Measurements from ENCODE around the gene EHMT1. TPM values are rescaled to one million over a fixed set of nuclear protein-coding genes. Genes with fewer than 3 reads are reported as not detected.

The EHMT1 gene
- total RNA-seq, 4 donors from 2014 or later = 77.1 to 149 (median 86.6) TPM

DNA sequence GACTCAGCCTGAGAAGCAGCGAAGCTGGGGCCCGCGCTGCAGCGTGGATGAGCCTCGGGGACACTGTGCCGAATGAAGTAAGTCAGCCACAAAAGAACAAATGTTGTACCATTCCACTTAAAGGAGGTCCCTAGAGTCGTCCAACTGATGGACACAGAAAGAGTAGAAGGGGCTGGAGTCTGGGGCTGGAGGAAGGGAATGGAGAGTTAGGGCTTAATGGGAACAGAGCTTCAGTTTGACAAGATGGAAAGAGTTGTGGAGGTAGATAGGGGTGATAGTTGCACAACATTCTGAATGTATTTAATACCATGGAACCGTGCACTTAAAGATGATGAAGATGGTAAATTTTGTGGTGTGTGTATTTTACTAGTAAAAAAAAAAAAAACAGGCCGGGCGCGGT lies 119.9 kb downstream of the EHMT1 start:
- WGBS = 97% methylated on average over 11 of the region's 11 CpGs
- H3K9me3 ChIP-seq = peaks cover 5% of the 10 kb centered on the region
- no peak for TF ChIP-seq CTCF (IDR thresholded peaks at IDR 0.05)
- TF ChIP-seq POLR2AphosphoS5 (IDR thresholded peaks at IDR 0.05) = no peak
- no peak for TF ChIP-seq POLR2A (IDR thresholded peaks at IDR 0.05)
- TF ChIP-seq EP300 (IDR thresholded peaks at IDR 0.05) = no peak
- H3K27ac ChIP-seq = no peak overlapping the region
- H3K4me1 ChIP-seq = peaks cover 7% of the 10 kb centered on the region
- H3K27me3 ChIP-seq = no peaks in the 10 kb centered on the region
- DNase-seq (ENCODE audit: low spot score in 2 of 2) = no peak
- H3K36me3 ChIP-seq = peaks cover 37% of the 10 kb centered on the region
- no peak overlapping the region for H3K4me3 ChIP-seq

- Histone ChIP-seq H3K4me1 (peaks cover 7% of the 10 kb centered on the region), H3K27me3 (no peaks in the 10 kb centered on the region), H3K4me3 (no peak overlapping the region), H3K36me3 (peaks cover 39% of the 10 kb centered on the region), H3K9me3 (peaks cover under 1% of the 10 kb centered on the region), H3K27ac (no peak overlapping the region)
- TF ChIP-seq POLR2AphosphoS5 (IDR thresholded peaks at IDR 0.05) (no peak), CTCF (IDR thresholded peaks at IDR 0.05) (no peak), POLR2A (IDR thresholded peaks at IDR 0.05) (no peak), EP300 (IDR thresholded peaks at IDR 0.05) (no peak)
- DNase-seq (ENCODE audit: low spot score in 2 of 2) = no peak
- WGBS = 75% methylated on average over 11 of the region's 12 CpGs
Measured at GRCh38 chr9:137739371-137740309, 120.8 kb downstream of the EHMT1 start.

GRCh38 chr9:137740312-137740711 lies 121.5 kb downstream of the EHMT1 start:
- TF ChIP-seq POLR2AphosphoS5 (IDR thresholded peaks at IDR 0.05) (no peak), EP300 (IDR thresholded peaks at IDR 0.05) (no peak), CTCF (IDR thresholded peaks at IDR 0.05) (no peak), POLR2A (IDR thresholded peaks at IDR 0.05) (no peak)
- H3K36me3 ChIP-seq = peaks cover 40% of the 10 kb centered on the region
- H3K4me3 ChIP-seq = no peak overlapping the region
- WGBS = 65% methylated on average over 9 of the region's 9 CpGs
- H3K27ac ChIP-seq = no peak overlapping the region
- H3K27me3 ChIP-seq = no peaks in the 10 kb centered on the region
- H3K4me1 ChIP-seq = peaks cover 7% of the 10 kb centered on the region
- H3K9me3 ChIP-seq = no peaks in the 10 kb centered on the region
- DNase-seq (ENCODE audit: low spot score in 2 of 2) = no peak

DNA sequence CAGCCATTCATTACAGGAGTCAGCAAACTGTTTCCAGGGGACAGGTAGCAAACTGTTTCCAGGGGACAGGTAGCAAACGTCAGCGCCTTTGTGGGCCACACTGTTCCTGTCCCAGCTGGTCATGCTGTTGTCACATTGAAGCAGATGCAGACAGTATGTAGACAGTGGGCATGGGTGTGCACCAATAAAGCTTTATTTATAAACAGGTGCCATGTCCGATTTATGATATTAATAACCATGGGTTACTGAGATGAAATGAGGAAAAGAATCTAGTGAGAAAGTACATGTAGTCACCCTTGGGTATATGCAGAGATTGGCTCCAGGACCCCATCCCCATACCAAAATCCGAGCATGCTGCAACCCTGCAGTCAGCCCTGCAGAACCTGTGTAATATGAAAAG lies 122.5 kb downstream of the EHMT1 start:
- WGBS = 89% methylated on average over 4 of the region's 4 CpGs
- peaks cover 7% of the 10 kb centered on the region for H3K4me1 ChIP-seq
- DNase-seq (ENCODE audit: low spot score in 2 of 2) = no peak
- H3K27ac ChIP-seq = no peak overlapping the region
- H3K4me3 ChIP-seq = no peak overlapping the region
- H3K36me3 ChIP-seq = peaks cover 47% of the 10 kb centered on the region
- TF ChIP-seq POLR2A (IDR thresholded peaks at IDR 0.05) = no peak
- no peak for TF ChIP-seq POLR2AphosphoS5 (IDR thresholded peaks at IDR 0.05)
- TF ChIP-seq CTCF (IDR thresholded peaks at IDR 0.05) = no peak
- TF ChIP-seq EP300 (IDR thresholded peaks at IDR 0.05) = no peak
- no peaks in the 10 kb centered on the region for H3K27me3 ChIP-seq
- H3K9me3 ChIP-seq = no peaks in the 10 kb centered on the region

DNA sequence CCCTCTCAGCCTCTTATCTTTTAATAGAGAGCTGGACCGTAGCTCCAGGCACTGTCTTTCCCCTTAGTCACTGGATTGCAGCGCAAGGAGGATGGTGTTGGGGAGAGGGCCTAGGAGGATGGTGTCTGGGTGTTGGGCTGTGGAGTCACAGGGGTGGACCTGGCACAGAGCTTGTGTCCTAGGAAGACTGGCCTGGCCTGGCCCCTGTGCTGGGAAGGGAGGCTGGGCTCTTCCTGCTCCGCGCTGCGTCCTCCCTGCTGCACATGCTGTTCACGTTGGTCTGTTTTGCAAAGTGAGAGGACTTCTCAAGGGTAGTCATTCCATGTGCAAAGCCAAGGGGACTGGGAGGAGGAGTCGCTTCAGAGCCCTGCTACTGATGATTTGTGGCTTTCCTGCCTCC lies 123.9 kb downstream of the EHMT1 start:
- Histone ChIP-seq H3K9me3 (no peaks in the 10 kb centered on the region), H3K4me3 (no peak overlapping the region), H3K4me1 (peaks cover 7% of the 10 kb centered on the region), H3K27me3 (no peaks in the 10 kb centered on the region), H3K27ac (no peak overlapping the region), H3K36me3 (peaks cover 52% of the 10 kb centered on the region)
- WGBS = 94% methylated on average over 7 of the region's 7 CpGs
- no peak for DNase-seq (ENCODE audit: low spot score in 2 of 2)
- no peak for TF ChIP-seq POLR2AphosphoS5 (IDR thresholded peaks at IDR 0.05)
- TF ChIP-seq POLR2A (IDR thresholded peaks at IDR 0.05) = no peak
- TF ChIP-seq CTCF (IDR thresholded peaks at IDR 0.05) = no peak
- no peak for TF ChIP-seq EP300 (IDR thresholded peaks at IDR 0.05)
